Testis (tissue), 2 donors: ENCODE results near the gene CLMN.

Experiments used
- CTCF ChIP-seq, 3 experiments: fragments of 450-650 bp in 2 of 3; fragments of 200-600 bp in 1 of 3; sonication (generic) in 1 of 3; IDR thresholded peaks; one replicate each; pipeline ENCODE4 v1.5.1; 2016 to 2019; ENCODE audit warnings: antibody characterized with exemption in 3 of 3, mild to moderate bottlenecking in 2 of 3, moderate library complexity in 1 of 3
- POLR2A ChIP-seq: fragments of 450-650 bp; IDR thresholded peaks from one replicate; pipeline ENCODE4 v1.6.1; 2017; ENCODE audit warnings: antibody characterized with exemption, mild to moderate bottlenecking, moderate library complexity

GRCh38 chr14:95365401-95365800, 45.7 kb upstream of the CLMN start:
- TF ChIP-seq POLR2A (no peak), CTCF (IDR thresholded peaks at IDR 0.05) (no peak)
